ENCODE data around the gene NTM. TPM values are rescaled to one million over a fixed set of nuclear protein-coding genes. Genes with fewer than 3 reads are reported as not detected.

Gene NTM
- total RNA-seq, 1 experiment from 2014 or later: not detected

- ChIA-PET RAD21 (ENCODE audit: low non-redundant PET in 1 of 2, low total read pairs in 2 of 2, uncharacterized antibody in 2 of 2, unreplicated experiment in 2 of 2) (no interaction called here), CTCF (no interaction called here), POLR2A (no interaction called here)
- ATAC-seq (no peak), DNase-seq (ENCODE audit: low read depth, low spot score) (no peak)
- intact Hi-C loops (cut with micrococcal nuclease): no loop called here
- peaks cover 5 to 12% of the 10 kb centered on the region in 2 experiments; a peak in 2 of 4 replicates for H3K9me3 ChIP-seq (ENCODE audit: control insufficient read depth in 1 of 2, insufficient read depth in 1 of 2, low read depth in 1 of 2, low read length in 2 of 2)
- no peaks in the 10 kb centered on the region for H3K4me1 ChIP-seq (ENCODE audit: control insufficient read depth in 1 of 2, insufficient read depth in 2 of 2, low read length in 2 of 2)
- BruUV-seq (replicated peaks): no TSS peak
- H3K9me2 ChIP-seq (ENCODE audit: insufficient read depth): no peaks in the 10 kb centered on the region
- H3K79me2 ChIP-seq (ENCODE audit: insufficient read depth, low read length): no peaks in the 10 kb centered on the region
- H3K9ac ChIP-seq (ENCODE audit: low read length): no peak overlapping the region
- H2AFZ ChIP-seq (ENCODE audit: low read depth, low read length, poor library complexity, severe bottlenecking): no peak overlapping the region
- no peaks in the 10 kb centered on the region for H3K36me3 ChIP-seq (ENCODE audit: control insufficient read depth in 1 of 2, insufficient read depth in 2 of 2, low read length in 2 of 2)
- no peaks in the 10 kb centered on the region for H4K20me1 ChIP-seq (ENCODE audit: insufficient read depth)
- H3K4me2 ChIP-seq (ENCODE audit: low read length): no peak overlapping the region
- no peak for TF ChIP-seq CBX3 (IDR thresholded peaks at IDR 0.05; ENCODE audit: low read depth)
- no peak for TF ChIP-seq JUND (IDR thresholded peaks at IDR 0.05)
- TF ChIP-seq YY1 (IDR thresholded peaks at IDR 0.05; ENCODE audit: extremely low read depth, insufficient replicate concordance, low read depth, low read length): no peak
- TF ChIP-seq ZFX (IDR thresholded peaks at IDR 0.05): no peak
- TF ChIP-seq ELF1 (IDR thresholded peaks at IDR 0.05; ENCODE audit: borderline replicate concordance, low read depth): no peak
- TF ChIP-seq EZH2phosphoT487 (IDR thresholded peaks at IDR 0.05; ENCODE audit: borderline replicate concordance): no peak
- no peak for TF ChIP-seq EGR1 (IDR thresholded peaks at IDR 0.05; ENCODE audit: low read depth)
- TF ChIP-seq REST (IDR thresholded peaks at IDR 0.05; ENCODE audit: low read depth): no peak
- no peak for TF ChIP-seq ATF3 (IDR thresholded peaks at IDR 0.05)
- no peak for TF ChIP-seq SRF (IDR thresholded peaks at IDR 0.05; ENCODE audit: low read depth)
- no peak for TF ChIP-seq FOSL1 (IDR thresholded peaks at IDR 0.05; ENCODE audit: low read depth)
- no peak for TF ChIP-seq SP1 (IDR thresholded peaks at IDR 0.05; ENCODE audit: low read depth)
- no peak for TF ChIP-seq POLR2AphosphoS5 (IDR thresholded peaks at IDR 0.05; ENCODE audit: low read depth, low read length)
- TF ChIP-seq CTCF (IDR thresholded peaks at IDR 0.05 in 2 of 3, conservative IDR thresholded peaks at IDR 0.05 in 1 of 3; ENCODE audit: borderline replicate concordance in 1 of 3, insufficient read depth in 1 of 3, low read depth in 2 of 3, low read length in 2 of 3): no peak
- TF ChIP-seq EZH2 (IDR thresholded peaks at IDR 0.05): no peak
- TF ChIP-seq RAD21 (IDR thresholded peaks at IDR 0.05; ENCODE audit: low read depth): no peak
- H3K4me3 ChIP-seq (replicated peaks in 1 of 2; ENCODE audit: low read depth in 1 of 2, low read length in 2 of 2): no peak overlapping the region
- H3K27me3 ChIP-seq (ENCODE audit: insufficient read depth, low read length): no peaks in the 10 kb centered on the region
- no peak overlapping the region for H3K27ac ChIP-seq (ENCODE audit: low read depth, low read length)
Measured at GRCh38 chr11:131966667-131967066, 596.3 kb downstream of the NTM start.

Measured in HCT116 (cell line).